ENCODE measurements around the gene CCN2. TPM values are rescaled to one million over a fixed set of nuclear protein-coding genes. Genes with fewer than 3 reads are reported as not detected.

CCN2 gene
- total RNA-seq, 1 experiment from 2014 or later, result 16.1 TPM

GRCh38 chr6:131931063-131931750 lies 20.0 kb downstream of the CCN2 start:
- Mint-ChIP-seq H3K9me3 (ENCODE audit: unreplicated experiment) (no peaks in the 10 kb centered on the region), H3K27me3 (ENCODE audit: insufficient read depth, unreplicated experiment) (peaks cover 3% of the 10 kb centered on the region), H3K36me3 (ENCODE audit: insufficient read depth, unreplicated experiment) (no peaks in the 10 kb centered on the region), H3K27ac (ENCODE audit: unreplicated experiment) (no peak overlapping the region), H3K4me3 (ENCODE audit: unreplicated experiment) (no peak overlapping the region), H3K4me1 (ENCODE audit: low read depth, unreplicated experiment) (peaks cover 4% of the 10 kb centered on the region)
- no TSS peak for BruUV-seq (replicated peaks)
- no peaks in the 10 kb centered on the region for H3K9me3 ChIP-seq
- no peaks in the 10 kb centered on the region for H3K36me3 ChIP-seq (ENCODE audit: control insufficient read depth, insufficient read depth, low read length)
- DNase-seq, result no peak
- no peak for TF ChIP-seq CTCF (IDR thresholded peaks at IDR 0.05; ENCODE audit: insufficient read depth in 1 of 2, low read depth in 1 of 2, low read length in 1 of 2, severe bottlenecking in 1 of 2, unreplicated experiment in 1 of 2)
- H3K4me3 ChIP-seq (ENCODE audit: low read depth, low read length), result no peak overlapping the region
- CTCF ChIA-PET, result no interaction called here
- intact Hi-C loops (cut with micrococcal nuclease; ENCODE audit: unreplicated experiment), result no loop called here
- no peaks in the 10 kb centered on the region for H3K4me1 ChIP-seq
- POLR2A ChIA-PET, result no interaction called here
- H3K27me3 ChIP-seq (replicated peaks; ENCODE audit: control insufficient read depth, insufficient read depth, low read length), result no peaks in the 10 kb centered on the region

- Histone ChIP-seq H3K9me3 (no peaks in the 10 kb centered on the region), H3K36me3 (ENCODE audit: control insufficient read depth, insufficient read depth, low read length) (no peaks in the 10 kb centered on the region), H3K4me1 (no peaks in the 10 kb centered on the region), H3K27me3 (replicated peaks; ENCODE audit: control insufficient read depth, insufficient read depth, low read length) (no peaks in the 10 kb centered on the region), H3K4me3 (ENCODE audit: low read depth, low read length) (no peak overlapping the region)
- no TSS peak for BruUV-seq (replicated peaks)
- no peaks in the 10 kb centered on the region for H3K9me3 Mint-ChIP-seq (ENCODE audit: unreplicated experiment)
- DNase-seq, result no peak
- H3K27me3 Mint-ChIP-seq (ENCODE audit: insufficient read depth, unreplicated experiment), result peaks cover 3% of the 10 kb centered on the region
- H3K27ac Mint-ChIP-seq (ENCODE audit: unreplicated experiment), result no peak overlapping the region
- no peaks in the 10 kb centered on the region for H3K36me3 Mint-ChIP-seq (ENCODE audit: insufficient read depth, unreplicated experiment)
- no peak overlapping the region for H3K4me3 Mint-ChIP-seq (ENCODE audit: unreplicated experiment)
- no peak for TF ChIP-seq CTCF (IDR thresholded peaks at IDR 0.05; ENCODE audit: insufficient read depth in 1 of 2, low read depth in 1 of 2, low read length in 1 of 2, severe bottlenecking in 1 of 2, unreplicated experiment in 1 of 2)
- ChIA-PET POLR2A (interaction anchor here (0.5 kb wide), 1 partner anchor 17 kb away, joined by 3 read pairs; no protein-coding TSS in a partner anchor), CTCF (interaction anchor here (0.6 kb wide), 1 partner anchor 12 kb away, joined by 5 read pairs; no protein-coding TSS in a partner anchor)
- intact Hi-C loops (cut with micrococcal nuclease; ENCODE audit: unreplicated experiment), result no loop called here
- no peaks in the 10 kb centered on the region for H3K4me1 Mint-ChIP-seq (ENCODE audit: low read depth, unreplicated experiment)
Measured at GRCh38 chr6:131929976-131930375, 21.2 kb downstream of the CCN2 start.

GRCh38 chr6:131929264-131929663 lies 21.9 kb downstream of the CCN2 start:
- no peaks in the 10 kb centered on the region for H3K4me1 Mint-ChIP-seq (ENCODE audit: low read depth, unreplicated experiment)
- no peaks in the 10 kb centered on the region for H3K27me3 ChIP-seq (replicated peaks; ENCODE audit: control insufficient read depth, insufficient read depth, low read length)
- H3K27me3 Mint-ChIP-seq (ENCODE audit: insufficient read depth, unreplicated experiment), result peaks cover 3% of the 10 kb centered on the region
- BruUV-seq (replicated peaks), result no TSS peak
- ChIA-PET POLR2A (no interaction called here), CTCF (no interaction called here)
- no peak overlapping the region for H3K4me3 ChIP-seq (ENCODE audit: low read depth, low read length)
- H3K9me3 ChIP-seq, result no peaks in the 10 kb centered on the region
- no peaks in the 10 kb centered on the region for H3K4me1 ChIP-seq
- no peak for DNase-seq
- H3K4me3 Mint-ChIP-seq (ENCODE audit: unreplicated experiment), result no peak overlapping the region
- H3K27ac Mint-ChIP-seq (ENCODE audit: unreplicated experiment), result no peak overlapping the region
- H3K36me3 ChIP-seq (ENCODE audit: control insufficient read depth, insufficient read depth, low read length), result no peaks in the 10 kb centered on the region
- H3K9me3 Mint-ChIP-seq (ENCODE audit: unreplicated experiment), result no peaks in the 10 kb centered on the region
- no peak for TF ChIP-seq CTCF (IDR thresholded peaks at IDR 0.05; ENCODE audit: insufficient read depth in 1 of 2, low read depth in 1 of 2, low read length in 1 of 2, severe bottlenecking in 1 of 2, unreplicated experiment in 1 of 2)
- intact Hi-C loops (cut with micrococcal nuclease; ENCODE audit: unreplicated experiment), result no loop called here
- no peaks in the 10 kb centered on the region for H3K36me3 Mint-ChIP-seq (ENCODE audit: insufficient read depth, unreplicated experiment)
